Naive thymus-derived CD8-positive, alpha-beta T cell (primary cell): Measurements from ENCODE around the gene CLNK. TPM values are rescaled to one million over a fixed set of nuclear protein-coding genes. Genes with fewer than 3 reads are reported as not detected.

Experiments
- ATAC-seq, 2 donors: fragments of 150-1000 bp; cut with Tn5 transposase in 1 of 2; sonication (Bioruptor Pico), chemical (Tn5 transposase) in 1 of 2; 1 replicate in 1 of 2; 2 replicates in 1 of 2; pipeline ENCODE4 v1.10.0; 2021; ENCODE audit warnings: mild to moderate bottlenecking in 2 of 2, moderate library complexity in 2 of 2
- POLR2A ChIA-PET: fragments of 350-600 bp; sonication (Branson Sonifier 250); formaldehyde crosslinking; loops from one replicate; lab custom pipeline; 2021; ENCODE audit warnings: antibody characterized with exemption; lab: Charles Lee
- DNase-seq, 10 donors: peaks; one replicate each; pipeline versions ENCODE4 v3.0.0 to v3.0.0-alpha.2; 2020 to 2022
- H3K27ac Mint-ChIP-seq, 10 donors: one replicate each; pipeline ENCODE4 v1.8.0; 2020 to 2022; ENCODE audit warnings: mild to moderate bottlenecking in 10 of 10, mixed read lengths in 10 of 10, moderate library complexity in 4 of 10, inconsistent platforms in 1 of 10
- H3K27me3 Mint-ChIP-seq, 5 donors: one replicate each; pipeline ENCODE4 v1.8.0; 2021 to 2022; ENCODE audit warnings: mixed read lengths in 5 of 5
- H3K36me3 Mint-ChIP-seq, 3 donors: one replicate each; pipeline ENCODE4 v1.8.0; 2020 to 2022; ENCODE audit warnings: mixed read lengths in 3 of 3, mild to moderate bottlenecking in 2 of 3, inconsistent platforms in 1 of 3
- H3K4me1 Mint-ChIP-seq, 4 donors: one replicate each; pipeline ENCODE4 v1.8.0; 2021 to 2022; ENCODE audit warnings: mixed read lengths in 4 of 4
- H3K4me3 Mint-ChIP-seq, 10 donors: one replicate each; pipeline ENCODE4 v1.8.0; 2020 to 2022; ENCODE audit warnings: mild to moderate bottlenecking in 10 of 10, mixed read lengths in 10 of 10, moderate library complexity in 6 of 10, inconsistent platforms in 1 of 10
- H3K9me3 Mint-ChIP-seq, 9 donors: one replicate each; pipeline ENCODE4 v1.8.0; 2020 to 2022; ENCODE audit warnings: mixed read lengths in 9 of 9, mild to moderate bottlenecking in 3 of 9, inconsistent platforms in 1 of 9, moderate library complexity in 1 of 9
- polyA plus RNA-seq, 3 donors: library from polyadenylated mRNA; unstranded; fragments of 300-500 nt; fragmentation: Illumina TruSeq; gene quantifications; one replicate each; pipeline ENCODE4 v1.2.3, GENCODE V29; 2021
- total RNA-seq, 8 experiments: library from RNA in 2 of 8; stranded (reverse) in 2 of 8; gene quantifications; one replicate each; pipeline ENCODE4 v1.2.3 and lab custom pipeline; 2021 to 2026

CLNK gene
- total and polyA plus RNA-seq, 5 experiments from 2014 or later: not detected

DNA sequence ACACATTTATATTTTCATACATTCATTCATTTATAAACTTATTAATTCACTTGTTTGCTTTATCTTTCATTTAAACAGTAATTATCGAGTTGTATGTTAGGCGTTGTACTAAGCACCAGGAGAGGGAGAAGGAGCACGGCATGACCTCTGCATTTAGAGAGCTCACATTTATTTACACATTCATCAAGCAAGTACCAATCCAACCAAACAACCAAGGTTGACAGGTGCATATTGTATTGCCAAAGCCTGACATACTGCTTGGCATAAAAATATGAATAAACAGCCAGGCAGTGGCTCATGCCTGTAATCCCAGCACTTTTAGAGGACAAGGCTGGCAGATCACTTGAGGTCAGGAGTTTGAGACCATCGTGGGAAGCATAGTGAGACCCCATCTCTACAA lies 37.0 kb upstream of the CLNK start:
- POLR2A ChIA-PET: no interaction called here
- DNase-seq (no peak), ATAC-seq (no peak)
- H3K4me1 Mint-ChIP-seq: peaks cover 0 to 13% (median 8%) of the 10 kb centered on the region in 4 donors
- no peak overlapping the region for H3K27ac Mint-ChIP-seq
- no peak overlapping the region for H3K4me3 Mint-ChIP-seq
- H3K36me3 Mint-ChIP-seq: no peaks in the 10 kb centered on the region
- H3K9me3 Mint-ChIP-seq: peaks cover 0 to 1% (median 0%) of the 10 kb centered on the region in 9 donors
- no peaks in the 10 kb centered on the region for H3K27me3 Mint-ChIP-seq

GRCh38 chr4:10716163-10716562 lies 31.6 kb upstream of the CLNK start:
- no peak overlapping the region for H3K4me3 Mint-ChIP-seq
- peaks cover 0 to 13% (median 4%) of the 10 kb centered on the region in 9 donors for H3K9me3 Mint-ChIP-seq
- peaks cover 0 to 4% (median 0%) of the 10 kb centered on the region in 5 donors for H3K27me3 Mint-ChIP-seq
- no peak for DNase-seq
- no peaks in the 10 kb centered on the region for H3K4me1 Mint-ChIP-seq
- H3K36me3 Mint-ChIP-seq: peaks cover 0 to 14% (median 6%) of the 10 kb centered on the region in 3 donors
- ATAC-seq: no peak
- POLR2A ChIA-PET: no interaction called here
- no peak overlapping the region for H3K27ac Mint-ChIP-seq

DNA sequence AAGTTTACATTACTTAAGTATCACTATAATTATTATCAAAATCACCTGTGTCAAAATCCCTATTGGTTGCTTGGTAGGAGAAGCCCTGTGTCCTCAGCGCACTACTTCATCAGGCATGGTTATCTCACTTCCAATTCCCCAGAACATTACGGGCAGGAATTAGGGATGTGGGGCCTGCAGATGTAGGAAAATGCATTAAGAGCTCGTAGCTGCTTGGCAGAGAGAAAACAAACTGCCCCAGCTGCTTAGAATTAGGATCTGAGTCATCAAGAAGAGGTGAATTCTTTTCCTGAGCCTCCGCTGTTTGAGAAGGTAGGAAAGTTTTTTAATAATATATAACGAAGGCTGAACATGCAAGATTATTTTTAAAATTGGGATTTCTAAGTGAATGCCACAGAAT lies 31.1 kb upstream of the CLNK start:
- ATAC-seq: no peak
- POLR2A ChIA-PET: no interaction called here
- peaks cover 0 to 4% (median 0%) of the 10 kb centered on the region in 5 donors for H3K27me3 Mint-ChIP-seq
- H3K4me3 Mint-ChIP-seq: no peak overlapping the region
- peaks cover 0 to 13% (median 4%) of the 10 kb centered on the region in 9 donors for H3K9me3 Mint-ChIP-seq
- no peak overlapping the region for H3K27ac Mint-ChIP-seq
- no peaks in the 10 kb centered on the region for H3K4me1 Mint-ChIP-seq
- H3K36me3 Mint-ChIP-seq: peaks cover 0 to 14% (median 6%) of the 10 kb centered on the region in 3 donors
- no peak for DNase-seq

- H3K4me1 Mint-ChIP-seq: no peaks in the 10 kb centered on the region
- DNase-seq: no peak
- peaks cover 0 to 14% (median 6%) of the 10 kb centered on the region in 3 donors for H3K36me3 Mint-ChIP-seq
- peaks cover 0 to 13% (median 4%) of the 10 kb centered on the region in 9 donors for H3K9me3 Mint-ChIP-seq
- ATAC-seq: no peak
- no peak overlapping the region for H3K27ac Mint-ChIP-seq
- peaks cover 0 to 4% (median 0%) of the 10 kb centered on the region in 5 donors for H3K27me3 Mint-ChIP-seq
- POLR2A ChIA-PET: no interaction called here
- no peak overlapping the region for H3K4me3 Mint-ChIP-seq
Observed at GRCh38 chr4:10715135-10715534, 30.6 kb upstream of the CLNK start.

DNA sequence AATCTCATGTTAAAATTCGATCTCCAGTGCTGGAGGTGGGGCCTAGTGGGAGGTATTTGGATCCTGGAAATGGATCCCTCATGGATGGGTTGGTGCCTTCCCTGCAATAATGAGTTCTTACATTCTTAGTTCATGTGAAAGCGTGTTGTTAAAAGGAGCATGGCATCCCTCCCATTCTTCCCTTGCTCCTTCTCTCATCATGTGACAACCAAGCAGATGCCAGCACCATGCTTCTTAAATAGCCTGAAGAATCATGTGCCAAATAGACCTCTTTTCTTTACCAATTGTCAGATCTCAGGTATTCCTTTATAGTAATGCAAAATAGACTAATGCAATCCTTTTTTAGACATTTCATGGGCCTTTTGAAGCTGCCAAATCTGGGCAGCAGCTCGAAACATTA lies 29.0 kb upstream of the CLNK start:
- peaks cover 0 to 14% (median 6%) of the 10 kb centered on the region in 3 donors for H3K36me3 Mint-ChIP-seq
- POLR2A ChIA-PET: no interaction called here
- no peak for DNase-seq
- H3K27ac Mint-ChIP-seq: no peak overlapping the region
- H3K27me3 Mint-ChIP-seq: peaks cover 0 to 4% (median 0%) of the 10 kb centered on the region in 5 donors
- H3K4me3 Mint-ChIP-seq: no peak overlapping the region
- H3K4me1 Mint-ChIP-seq: no peaks in the 10 kb centered on the region
- no peak for ATAC-seq
- H3K9me3 Mint-ChIP-seq: peaks cover 0 to 13% (median 4%) of the 10 kb centered on the region in 9 donors

- no peak overlapping the region for H3K27ac Mint-ChIP-seq
- no peaks in the 10 kb centered on the region for H3K36me3 Mint-ChIP-seq
- POLR2A ChIA-PET: no interaction called here
- H3K9me3 Mint-ChIP-seq: no peaks in the 10 kb centered on the region
- no peak for DNase-seq
- no peaks in the 10 kb centered on the region for H3K4me1 Mint-ChIP-seq
- no peaks in the 10 kb centered on the region for H3K27me3 Mint-ChIP-seq
- no peak overlapping the region for H3K4me3 Mint-ChIP-seq
- ATAC-seq: no peak
Observed at GRCh38 chr4:10706236-10706635, 21.7 kb upstream of the CLNK start.

GRCh38 chr4:10704430-10704810 lies 19.9 kb upstream of the CLNK start:
- no peaks in the 10 kb centered on the region for H3K9me3 Mint-ChIP-seq
- no peaks in the 10 kb centered on the region for H3K36me3 Mint-ChIP-seq
- DNase-seq (no peak), ATAC-seq (no peak)
- no peaks in the 10 kb centered on the region for H3K27me3 Mint-ChIP-seq
- no peaks in the 10 kb centered on the region for H3K4me1 Mint-ChIP-seq
- POLR2A ChIA-PET: no interaction called here
- no peak overlapping the region for H3K27ac Mint-ChIP-seq
- H3K4me3 Mint-ChIP-seq: no peak overlapping the region

DNA sequence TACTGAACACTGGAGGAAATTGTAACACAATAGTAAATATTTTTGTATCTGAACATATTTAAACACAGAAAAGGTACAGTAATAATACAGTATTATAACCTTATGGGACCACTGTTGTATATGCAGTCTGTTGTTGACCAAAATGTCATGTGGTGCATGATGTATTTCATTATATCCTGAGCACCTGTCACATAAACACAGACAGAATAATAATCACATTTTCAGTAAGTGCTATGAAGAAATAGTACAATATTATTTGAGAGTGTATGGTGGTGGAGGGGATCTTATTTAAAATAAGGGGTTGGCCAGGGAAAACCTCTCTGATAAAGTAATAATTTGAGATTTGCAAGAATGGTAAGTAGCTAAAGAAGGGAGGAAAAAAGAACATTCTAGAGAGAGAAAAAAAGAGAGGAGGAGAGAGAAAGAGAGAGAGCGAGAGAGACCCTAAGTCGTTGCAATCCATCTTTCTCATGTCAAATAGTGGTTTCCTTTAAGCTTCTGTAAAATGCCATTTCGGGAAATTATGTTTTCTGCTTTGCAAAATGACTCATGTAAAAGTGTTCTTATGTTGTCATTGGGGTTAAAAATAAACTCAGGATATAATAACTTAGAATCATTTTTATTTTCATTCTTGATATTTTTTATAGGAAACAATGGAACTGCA lies 19.3 kb upstream of the CLNK start:
- Mint-ChIP-seq H3K27ac (peak overlapping the region in 1 of 10 donors; percentile 19), H3K27me3 (no peaks in the 10 kb centered on the region), H3K36me3 (no peaks in the 10 kb centered on the region), H3K9me3 (peaks cover 0 to 4% (median 0%) of the 10 kb centered on the region in 9 donors), H3K4me1 (peaks cover 0 to 2% (median 0%) of the 10 kb centered on the region in 4 donors), H3K4me3 (no peak overlapping the region)
- POLR2A ChIA-PET: no interaction called here
- ATAC-seq (no peak), DNase-seq (no peak)

- no peaks in the 10 kb centered on the region for H3K27me3 Mint-ChIP-seq
- POLR2A ChIA-PET: no interaction called here
- no peak overlapping the region for H3K27ac Mint-ChIP-seq
- H3K4me1 Mint-ChIP-seq: peaks cover 0 to 2% (median 0%) of the 10 kb centered on the region in 4 donors
- H3K9me3 Mint-ChIP-seq: peaks cover 0 to 9% (median 0%) of the 10 kb centered on the region in 9 donors
- DNase-seq: no peak
- no peak for ATAC-seq
- no peak overlapping the region for H3K4me3 Mint-ChIP-seq
- H3K36me3 Mint-ChIP-seq: peaks cover 0 to 3% (median 0%) of the 10 kb centered on the region in 3 donors
Observed at GRCh38 chr4:10703156-10703555, 18.6 kb upstream of the CLNK start.

DNA sequence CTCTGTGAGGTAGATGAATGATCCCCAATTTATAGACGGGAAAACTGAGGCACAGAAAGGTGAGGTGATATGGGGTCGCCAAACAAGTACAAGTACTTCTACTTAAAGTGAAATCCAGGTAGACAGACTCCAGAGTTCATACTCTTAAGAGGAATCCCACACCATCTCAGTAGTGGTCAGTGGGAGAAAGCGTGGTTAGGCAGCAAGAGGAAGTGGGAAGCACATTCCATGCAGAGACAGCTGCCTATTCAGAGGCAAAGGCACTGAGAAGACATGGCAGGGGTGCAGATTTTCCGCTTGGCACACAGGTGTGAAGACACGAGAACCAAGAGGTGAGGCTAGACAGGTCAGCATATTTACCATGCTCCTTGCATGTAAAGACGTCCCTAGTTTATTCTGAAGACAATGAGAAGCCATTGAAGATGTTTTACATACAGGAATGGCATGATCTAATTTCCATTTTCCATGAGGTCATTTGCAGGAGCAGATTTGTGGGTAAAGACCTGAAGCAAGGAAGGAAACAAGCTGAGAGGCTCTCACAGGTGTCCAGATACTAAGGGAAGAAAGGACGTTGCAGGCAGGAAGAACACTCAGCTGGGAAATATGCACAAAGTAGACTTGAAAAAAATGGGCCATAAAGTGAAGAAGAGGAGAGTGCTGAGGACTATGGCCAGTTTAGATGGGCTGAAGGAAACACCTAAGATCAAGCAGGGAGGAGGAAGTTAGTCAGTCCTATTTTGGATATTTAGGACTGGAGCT lies 17.3 kb upstream of the CLNK start:
- Mint-ChIP-seq H3K4me1 (peaks cover 0 to 2% (median 0%) of the 10 kb centered on the region in 4 donors), H3K27ac (no peak overlapping the region), H3K27me3 (no peaks in the 10 kb centered on the region), H3K4me3 (no peak overlapping the region), H3K9me3 (peaks cover 0 to 9% (median 0%) of the 10 kb centered on the region in 9 donors), H3K36me3 (peaks cover 0 to 3% (median 0%) of the 10 kb centered on the region in 3 donors)
- DNase-seq (no peak), ATAC-seq (no peak)
- POLR2A ChIA-PET: no interaction called here

DNA sequence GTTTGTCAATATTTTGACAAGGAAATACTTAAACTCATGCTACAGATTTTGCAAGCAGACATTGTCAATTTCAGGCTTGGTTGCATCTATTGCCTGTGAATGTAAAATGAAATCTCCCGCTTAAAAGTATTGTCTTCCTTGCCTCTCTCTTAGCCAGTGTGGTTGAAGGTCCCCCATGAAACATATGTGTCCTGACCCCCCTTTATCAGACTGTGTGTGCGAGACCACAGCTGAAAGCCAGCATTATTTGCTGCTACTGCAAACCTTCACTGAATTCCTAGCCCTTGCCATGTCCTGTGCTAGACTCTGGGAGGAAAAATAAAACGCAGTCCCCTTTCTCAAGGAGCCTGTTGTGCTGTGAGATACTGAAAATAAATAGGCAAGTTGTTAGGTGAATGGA lies 16.6 kb upstream of the CLNK start:
- DNase-seq (no peak), ATAC-seq (no peak)
- POLR2A ChIA-PET: no interaction called here
- peaks cover 0 to 2% (median 0%) of the 10 kb centered on the region in 4 donors for H3K4me1 Mint-ChIP-seq
- no peak overlapping the region for H3K27ac Mint-ChIP-seq
- peaks cover 0 to 9% (median 0%) of the 10 kb centered on the region in 9 donors for H3K9me3 Mint-ChIP-seq
- peaks cover 0 to 3% (median 0%) of the 10 kb centered on the region in 3 donors for H3K36me3 Mint-ChIP-seq
- H3K27me3 Mint-ChIP-seq: no peaks in the 10 kb centered on the region
- H3K4me3 Mint-ChIP-seq: no peak overlapping the region

DNA sequence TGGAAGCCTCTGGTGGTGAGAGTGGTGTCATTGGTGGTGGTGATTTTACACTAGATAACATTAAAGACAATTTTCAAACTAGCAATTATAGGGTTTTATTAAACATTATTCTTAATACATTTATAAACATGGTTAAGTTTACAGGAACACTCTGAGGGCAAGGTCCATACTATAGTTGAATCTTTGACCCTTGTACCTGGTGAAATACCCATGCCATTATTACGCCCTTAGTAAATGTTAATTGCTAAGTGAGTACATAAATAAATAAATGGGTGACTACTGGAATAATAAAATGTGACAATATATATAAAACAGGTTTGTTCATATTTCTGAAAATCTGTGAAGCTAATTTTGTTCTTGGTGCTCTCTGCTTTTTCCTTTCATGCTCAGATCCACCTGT lies 13.6 kb upstream of the CLNK start:
- POLR2A ChIA-PET: no interaction called here
- Mint-ChIP-seq H3K4me3 (no peak overlapping the region), H3K9me3 (peaks cover 0 to 9% (median 0%) of the 10 kb centered on the region in 9 donors), H3K27me3 (no peaks in the 10 kb centered on the region), H3K4me1 (peaks cover 0 to 2% (median 0%) of the 10 kb centered on the region in 4 donors), H3K36me3 (peaks cover 0 to 3% (median 0%) of the 10 kb centered on the region in 3 donors), H3K27ac (no peak overlapping the region)
- ATAC-seq (no peak), DNase-seq (no peak)

DNA sequence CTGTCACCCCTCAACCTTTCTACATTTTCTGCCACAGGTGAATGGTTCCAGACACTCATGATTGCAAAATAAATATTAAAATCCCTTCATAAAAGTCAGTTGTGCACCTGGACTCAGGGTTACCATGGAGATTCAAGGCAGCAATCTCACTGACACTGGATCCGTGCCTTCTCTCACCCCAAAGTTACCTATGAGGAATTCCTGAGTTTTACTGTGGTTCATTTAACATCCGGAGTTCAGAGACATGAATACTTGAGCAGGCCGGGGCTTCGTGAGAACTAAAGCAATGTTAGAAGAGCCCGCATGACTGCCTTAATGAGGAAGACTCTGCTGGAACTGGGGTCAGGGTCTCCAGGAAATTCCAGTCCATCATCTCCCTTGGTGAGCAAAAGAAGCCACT lies 12.5 kb upstream of the CLNK start:
- Mint-ChIP-seq H3K27me3 (no peaks in the 10 kb centered on the region), H3K27ac (no peak overlapping the region), H3K36me3 (peaks cover 0 to 3% (median 0%) of the 10 kb centered on the region in 3 donors), H3K4me1 (peaks cover 0 to 2% (median 0%) of the 10 kb centered on the region in 4 donors), H3K9me3 (peaks cover 0 to 9% (median 0%) of the 10 kb centered on the region in 9 donors), H3K4me3 (no peak overlapping the region)
- ATAC-seq: no peak
- DNase-seq: no peak
- POLR2A ChIA-PET: no interaction called here
